KBM-7 (cell line): ENCODE measurements around the gene GREM1.

ENCODE experiments used
- DNase-seq: peaks from one replicate; pipeline ENCODE4 v3.0.0-alpha.2; 2015
- in situ Hi-C: fragments of 300-500 bp; cut with MboI; formaldehyde crosslinking; loops from 2 replicates; pipeline ENCODE4 v1.14.3; 2020; ENCODE audit warnings: low sequenced_read_pairs, low pct_unique_long_range_greater_than_20kb, mixed read lengths

The GREM1 gene

DNA sequence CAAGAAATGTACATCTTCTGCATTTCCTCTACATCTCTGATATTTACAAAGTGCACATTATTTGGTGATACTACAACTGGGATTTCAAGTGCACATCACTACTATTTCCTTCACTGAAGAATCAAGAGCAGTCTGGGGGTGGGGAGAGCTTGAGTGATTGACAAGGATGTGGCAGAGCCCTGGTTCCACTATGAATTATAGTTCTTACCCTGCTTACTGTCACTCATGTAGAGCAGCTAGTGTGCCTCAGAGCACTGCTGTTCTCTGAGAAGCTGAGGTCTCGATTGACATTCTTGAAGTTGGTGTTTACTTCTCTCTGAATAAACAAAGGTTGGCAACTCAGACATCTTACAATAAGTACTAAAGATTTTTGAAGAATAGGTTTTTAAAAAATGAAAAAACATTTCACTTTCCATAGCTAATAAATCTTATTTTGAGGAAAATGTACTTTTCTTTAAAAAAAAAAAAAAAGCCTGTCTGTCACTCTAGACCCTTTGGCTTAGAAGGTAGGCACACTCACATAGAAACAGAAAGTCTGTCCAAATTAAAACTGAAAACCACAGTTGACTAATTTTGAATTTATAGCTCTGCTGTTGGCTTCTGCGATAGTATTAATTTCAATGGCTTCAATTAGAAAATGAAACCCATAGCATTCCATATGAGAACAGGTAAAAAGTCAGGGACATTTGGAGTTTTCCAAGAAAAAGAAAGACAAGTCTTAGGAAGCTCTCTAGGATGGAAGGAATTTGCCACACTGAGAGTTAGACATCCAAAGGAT is 5.6 kb downstream of the GREM1 start:
- in situ Hi-C loops = no loop called here
- no peak for DNase-seq

DNA sequence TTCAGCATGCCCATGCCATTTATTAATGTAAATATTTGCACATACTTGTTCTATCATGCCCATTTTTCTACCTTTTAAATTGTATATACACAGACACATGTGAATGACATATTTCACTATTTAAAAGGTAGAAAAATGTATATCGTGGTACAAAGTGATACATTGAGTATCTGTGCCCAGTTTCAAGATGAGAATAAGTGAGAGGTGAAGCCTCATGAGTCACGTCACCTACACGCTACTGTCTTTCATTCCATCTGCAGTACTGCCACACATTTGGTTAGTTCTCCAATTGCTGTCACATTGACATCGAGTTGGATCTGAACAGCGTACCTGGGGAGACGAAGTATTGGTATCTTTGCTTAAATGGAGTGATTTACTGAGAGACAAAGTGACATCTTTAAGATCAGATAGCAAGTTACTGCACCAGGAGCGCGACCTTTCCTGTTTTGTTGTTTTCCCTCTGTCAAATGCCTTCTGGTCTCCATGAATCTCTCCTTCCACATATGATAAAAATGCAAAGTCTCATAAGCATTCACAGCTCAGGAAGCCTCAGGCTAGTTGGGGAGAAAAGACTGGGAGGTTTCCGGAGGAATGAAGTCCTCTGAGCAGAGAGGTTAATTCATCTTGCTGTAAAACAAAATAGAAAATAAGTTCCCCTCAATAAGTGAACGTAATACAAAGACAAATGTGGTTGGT is 12.0 kb downstream of the GREM1 start:
- in situ Hi-C loops = no loop called here
- no peak for DNase-seq

DNA sequence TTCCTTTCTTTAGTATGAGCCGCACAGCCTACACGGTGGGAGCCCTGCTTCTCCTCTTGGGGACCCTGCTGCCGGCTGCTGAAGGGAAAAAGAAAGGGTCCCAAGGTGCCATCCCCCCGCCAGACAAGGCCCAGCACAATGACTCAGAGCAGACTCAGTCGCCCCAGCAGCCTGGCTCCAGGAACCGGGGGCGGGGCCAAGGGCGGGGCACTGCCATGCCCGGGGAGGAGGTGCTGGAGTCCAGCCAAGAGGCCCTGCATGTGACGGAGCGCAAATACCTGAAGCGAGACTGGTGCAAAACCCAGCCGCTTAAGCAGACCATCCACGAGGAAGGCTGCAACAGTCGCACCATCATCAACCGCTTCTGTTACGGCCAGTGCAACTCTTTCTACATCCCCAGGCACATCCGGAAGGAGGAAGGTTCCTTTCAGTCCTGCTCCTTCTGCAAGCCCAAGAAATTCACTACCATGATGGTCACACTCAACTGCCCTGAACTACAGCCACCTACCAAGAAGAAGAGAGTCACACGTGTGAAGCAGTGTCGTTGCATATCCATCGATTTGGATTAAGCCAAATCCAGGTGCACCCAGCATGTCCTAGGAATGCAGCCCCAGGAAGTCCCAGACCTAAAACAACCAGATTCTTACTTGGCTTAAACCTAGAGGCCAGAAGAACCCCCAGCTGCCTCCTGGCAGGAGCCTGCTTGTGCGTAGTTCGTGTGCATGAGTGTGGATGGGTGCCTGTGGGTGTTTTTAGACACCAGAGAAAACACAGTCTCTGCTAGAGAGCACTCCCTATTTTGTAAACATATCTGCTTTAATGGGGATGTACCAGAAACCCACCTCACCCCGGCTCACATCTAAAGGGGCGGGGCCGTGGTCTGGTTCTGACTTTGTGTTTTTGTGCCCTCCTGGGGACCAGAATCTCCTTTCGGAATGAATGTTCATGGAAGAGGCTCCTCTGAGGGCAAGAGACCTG is 13.2 kb downstream of the GREM1 start:
- in situ Hi-C loops = no loop called here

DNA sequence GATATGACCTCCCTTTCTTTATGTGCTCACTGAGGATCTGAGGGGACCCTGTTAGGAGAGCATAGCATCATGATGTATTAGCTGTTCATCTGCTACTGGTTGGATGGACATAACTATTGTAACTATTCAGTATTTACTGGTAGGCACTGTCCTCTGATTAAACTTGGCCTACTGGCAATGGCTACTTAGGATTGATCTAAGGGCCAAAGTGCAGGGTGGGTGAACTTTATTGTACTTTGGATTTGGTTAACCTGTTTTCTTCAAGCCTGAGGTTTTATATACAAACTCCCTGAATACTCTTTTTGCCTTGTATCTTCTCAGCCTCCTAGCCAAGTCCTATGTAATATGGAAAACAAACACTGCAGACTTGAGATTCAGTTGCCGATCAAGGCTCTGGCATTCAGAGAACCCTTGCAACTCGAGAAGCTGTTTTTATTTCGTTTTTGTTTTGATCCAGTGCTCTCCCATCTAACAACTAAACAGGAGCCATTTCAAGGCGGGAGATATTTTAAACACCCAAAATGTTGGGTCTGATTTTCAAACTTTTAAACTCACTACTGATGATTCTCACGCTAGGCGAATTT is 14.9 kb downstream of the GREM1 start:
- in situ Hi-C loops = no loop called here
- no peak for DNase-seq

More for the DNA sequence above, 13.2 kb downstream of the GREM1 start:
- DNase-seq = no peak

DNA sequence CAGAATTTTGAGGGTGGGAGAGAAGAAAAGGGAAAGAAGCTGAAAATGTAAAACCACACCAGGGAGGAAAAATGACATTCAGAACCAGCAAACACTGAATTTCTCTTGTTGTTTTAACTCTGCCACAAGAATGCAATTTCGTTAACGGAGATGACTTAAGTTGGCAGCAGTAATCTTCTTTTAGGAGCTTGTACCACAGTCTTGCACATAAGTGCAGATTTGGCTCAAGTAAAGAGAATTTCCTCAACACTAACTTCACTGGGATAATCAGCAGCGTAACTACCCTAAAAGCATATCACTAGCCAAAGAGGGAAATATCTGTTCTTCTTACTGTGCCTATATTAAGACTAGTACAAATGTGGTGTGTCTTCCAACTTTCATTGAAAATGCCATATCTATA is 15.5 kb downstream of the GREM1 start:
- no peak for DNase-seq
- in situ Hi-C loops = no loop called here

DNA sequence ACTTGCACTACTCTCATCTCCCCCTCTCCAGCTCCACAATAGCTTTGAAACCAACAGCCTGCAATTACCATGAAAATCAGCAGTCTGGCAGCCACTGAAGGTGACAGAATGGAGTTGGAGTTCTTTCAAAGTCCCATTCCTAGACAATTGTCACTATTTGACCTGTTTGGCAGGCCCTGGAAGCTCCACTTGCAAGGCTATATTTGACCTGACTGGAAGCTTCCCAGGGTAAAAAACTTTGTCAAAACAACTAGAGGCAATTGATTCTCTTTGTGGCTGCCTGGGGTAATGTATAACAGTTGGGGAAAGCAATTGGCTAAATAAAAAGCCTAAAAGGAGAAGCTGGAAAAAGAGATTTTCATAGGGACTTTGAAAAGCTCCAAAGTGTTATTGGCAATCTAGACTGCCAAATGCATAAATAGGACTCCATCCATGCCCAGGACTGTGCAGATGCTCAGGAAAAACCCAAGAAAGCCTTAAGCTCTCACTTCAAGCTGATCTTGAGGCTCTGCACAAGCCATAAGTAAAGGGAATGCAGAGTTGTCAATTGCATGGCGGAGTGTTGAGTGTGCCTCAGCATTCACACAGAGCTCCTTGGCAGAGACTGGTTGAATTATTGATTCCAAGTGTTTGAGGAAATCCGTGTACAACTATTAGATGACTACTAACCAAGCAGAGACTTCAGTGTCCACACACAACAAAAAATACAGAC is 18.3 kb downstream of the GREM1 start:
- in situ Hi-C loops = no loop called here
- DNase-seq = no peak

DNA sequence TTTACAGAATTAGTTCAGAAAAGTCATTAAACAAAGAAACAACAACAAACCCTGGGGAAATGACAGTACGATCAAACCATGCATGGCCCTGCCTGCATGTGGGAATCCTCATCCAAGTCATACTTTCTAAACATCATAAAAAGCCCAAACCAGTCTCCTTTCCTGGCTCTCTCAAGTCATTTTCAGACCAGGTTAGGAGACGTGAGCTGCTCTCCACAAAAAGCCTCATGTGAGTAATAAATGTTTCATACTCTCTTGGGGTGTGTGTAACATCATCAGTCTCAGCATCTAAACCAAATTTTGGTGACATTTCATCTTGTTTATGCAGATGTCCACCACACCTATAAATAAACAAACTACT is 18.9 kb downstream of the GREM1 start:
- in situ Hi-C loops = no loop called here
- no peak for DNase-seq

DNA sequence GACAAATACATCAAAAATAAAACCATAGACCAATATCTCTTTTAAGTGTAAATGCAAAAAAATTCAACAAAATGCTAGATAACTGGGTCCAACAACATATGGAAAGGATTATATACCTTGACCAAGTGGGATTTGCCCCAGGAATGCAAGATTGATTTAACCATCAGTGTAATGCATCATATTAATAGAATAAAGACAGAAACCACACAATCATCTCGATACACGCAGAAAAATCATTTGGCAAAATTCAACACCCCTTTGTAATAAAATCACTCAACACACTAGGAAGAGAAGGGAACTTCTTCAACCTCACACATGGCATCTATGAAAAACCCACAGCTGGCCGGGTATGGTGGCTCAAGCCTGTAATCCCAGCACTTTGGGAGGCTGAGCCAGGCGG is 19.5 kb downstream of the GREM1 start:
- DNase-seq = no peak
- in situ Hi-C loops = no loop called here

DNA sequence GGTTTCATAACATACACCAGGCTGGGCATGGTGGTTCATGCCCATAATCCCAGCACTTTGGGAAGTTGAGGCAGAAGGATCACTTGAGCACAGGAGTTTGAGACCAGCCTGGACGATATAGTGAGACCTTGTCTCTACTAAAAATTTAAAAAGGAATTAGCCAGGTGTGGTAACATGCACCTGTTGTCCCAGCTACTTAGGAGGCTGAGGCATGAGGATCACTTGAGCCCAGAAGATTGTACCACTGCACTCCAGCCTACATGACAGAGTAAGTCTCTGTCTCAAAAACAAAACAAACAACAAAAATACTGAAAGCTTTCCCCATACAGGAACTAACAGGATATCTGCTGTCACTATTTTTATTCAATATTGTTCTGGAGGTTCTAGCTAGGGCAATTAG is 20.9 kb downstream of the GREM1 start:
- in situ Hi-C loops = no loop called here
- no peak for DNase-seq

DNA sequence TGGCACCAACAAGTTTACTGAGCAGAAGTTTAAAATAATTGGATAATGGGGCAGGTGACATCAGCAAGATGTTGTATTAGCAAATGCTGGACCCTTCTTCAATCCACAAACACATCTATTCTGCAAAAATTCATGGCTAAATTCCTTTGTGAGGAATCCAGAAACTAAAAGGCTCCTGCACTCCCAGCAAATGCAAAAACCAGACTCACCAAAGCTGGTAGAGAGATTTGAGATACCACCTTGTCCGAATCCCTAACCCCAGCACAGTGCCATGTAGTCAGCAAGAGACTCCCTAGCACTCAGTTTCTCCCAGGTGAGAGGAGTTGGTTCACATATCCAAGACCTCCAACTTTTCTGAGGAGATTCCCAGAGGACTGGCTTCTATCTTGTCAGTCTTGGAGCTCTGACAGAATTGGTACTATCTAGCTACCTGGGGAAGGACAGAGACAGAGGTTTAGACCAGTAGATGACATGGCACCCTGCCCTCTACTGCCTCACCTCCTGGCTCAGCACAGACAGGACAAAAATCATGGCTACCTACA is 21.8 kb downstream of the GREM1 start:
- in situ Hi-C loops = no loop called here

DNA sequence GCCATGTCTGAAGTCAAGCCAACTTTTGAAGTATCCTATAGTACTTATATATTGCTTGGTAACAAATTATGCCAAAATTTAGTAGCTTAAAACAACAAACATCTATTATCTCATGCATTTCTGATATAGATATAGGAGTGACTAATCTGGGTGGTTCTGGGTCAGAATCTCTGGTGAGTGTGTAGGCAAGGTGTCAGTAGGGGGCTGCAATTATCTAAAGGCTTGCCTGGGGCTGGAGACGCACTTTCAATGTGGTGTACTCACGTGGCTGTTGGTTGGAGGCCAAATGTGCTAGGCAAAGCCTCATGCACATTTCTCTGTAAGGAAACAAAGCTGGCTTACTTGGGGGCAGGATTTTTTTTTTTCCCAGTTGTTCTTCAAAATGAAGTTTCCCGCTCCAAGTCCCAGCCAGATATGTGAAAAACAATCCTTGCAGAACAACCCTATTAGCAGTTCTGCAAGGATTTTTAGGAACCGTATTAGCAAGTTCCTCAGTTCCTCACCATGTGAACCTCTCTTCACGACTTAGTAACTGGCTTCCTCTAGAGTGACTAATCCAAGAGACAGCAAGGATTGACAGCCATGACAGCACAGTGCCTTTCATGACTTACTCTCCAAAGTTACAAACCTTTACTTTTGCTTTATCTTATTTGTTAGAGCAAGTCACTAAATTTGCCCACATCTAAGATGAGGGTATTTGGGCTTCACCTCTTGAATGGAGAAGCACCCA is 25.8 kb downstream of the GREM1 start:
- in situ Hi-C loops = no loop called here
- no peak for DNase-seq

More for the DNA sequence above, 21.8 kb downstream of the GREM1 start:
- DNase-seq = no peak

DNA sequence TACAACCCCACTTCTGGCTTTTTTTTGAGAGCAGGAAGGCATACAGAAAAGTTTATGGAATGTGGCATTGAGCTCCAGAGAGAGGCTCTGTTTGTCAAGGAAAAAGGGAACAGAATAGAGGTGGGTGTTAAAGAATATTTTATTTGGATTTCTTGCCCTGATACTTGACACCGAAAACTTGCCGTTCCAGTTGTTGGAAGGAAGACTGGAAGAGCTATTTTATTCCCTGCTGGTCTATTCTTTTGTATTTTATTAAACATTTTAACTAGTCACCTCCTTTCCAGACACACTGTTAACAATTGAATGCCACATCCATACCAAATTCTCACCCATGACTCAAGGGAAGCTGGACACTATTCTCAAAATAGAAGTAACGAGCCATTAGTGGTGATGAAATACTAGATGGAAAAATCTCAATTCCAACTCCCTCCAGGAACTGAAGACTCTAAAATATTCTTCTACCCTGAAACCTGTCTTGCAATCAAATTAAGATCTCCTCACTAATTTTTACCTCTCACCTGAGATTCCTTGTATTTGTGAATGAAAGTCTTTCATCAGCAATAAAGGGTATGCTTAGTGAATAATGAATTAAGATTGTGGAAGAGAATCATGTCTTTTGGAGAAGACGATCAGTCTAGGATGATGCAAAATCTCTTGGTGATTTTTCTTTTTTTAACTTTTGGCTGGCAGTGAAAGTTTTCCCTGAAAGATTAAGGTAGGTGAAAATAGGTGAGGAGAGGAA is 28.5 kb downstream of the GREM1 start:
- in situ Hi-C loops = no loop called here
- DNase-seq = no peak

DNA sequence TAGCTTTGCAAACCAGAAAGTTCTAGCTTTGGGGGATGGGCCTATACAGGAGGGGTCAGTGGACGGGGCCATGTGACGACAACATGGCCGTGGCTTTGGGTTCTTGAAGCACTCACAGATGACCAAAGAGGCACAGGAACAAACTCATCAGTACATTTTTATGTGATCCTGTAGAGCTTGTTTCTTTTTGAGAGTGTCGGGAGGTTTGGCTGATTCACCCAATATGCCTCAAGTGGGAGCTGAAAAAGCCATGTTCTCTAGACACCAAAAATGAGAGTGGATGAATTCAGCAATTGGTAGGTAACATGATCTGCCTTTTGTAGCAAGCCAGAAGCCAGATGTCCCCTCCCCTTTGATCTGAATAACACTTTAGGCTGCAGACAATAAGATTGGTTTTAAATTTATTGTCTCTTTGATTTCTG is 30.1 kb downstream of the GREM1 start:
- in situ Hi-C loops = no loop called here
- DNase-seq = no peak

DNA sequence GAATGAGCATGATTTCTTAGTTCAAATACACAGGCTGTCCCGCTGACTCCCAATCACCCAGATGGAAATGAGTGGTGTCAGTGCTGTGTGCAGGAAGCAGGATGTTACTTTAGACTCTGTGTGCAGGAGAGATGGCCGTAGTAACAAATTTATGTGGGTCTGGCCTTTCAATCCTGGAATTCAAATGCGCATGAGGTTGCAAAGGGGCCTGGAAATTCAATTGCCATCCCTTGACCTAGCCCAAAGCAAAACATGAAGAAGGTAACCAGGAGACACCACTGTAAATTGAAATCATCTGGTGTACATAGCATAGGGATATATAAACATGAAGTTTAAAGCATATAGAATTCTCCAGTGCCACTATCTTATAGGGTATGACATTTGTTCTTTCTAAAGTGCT is 33.2 kb downstream of the GREM1 start:
- in situ Hi-C loops = no loop called here
- no peak for DNase-seq

DNA sequence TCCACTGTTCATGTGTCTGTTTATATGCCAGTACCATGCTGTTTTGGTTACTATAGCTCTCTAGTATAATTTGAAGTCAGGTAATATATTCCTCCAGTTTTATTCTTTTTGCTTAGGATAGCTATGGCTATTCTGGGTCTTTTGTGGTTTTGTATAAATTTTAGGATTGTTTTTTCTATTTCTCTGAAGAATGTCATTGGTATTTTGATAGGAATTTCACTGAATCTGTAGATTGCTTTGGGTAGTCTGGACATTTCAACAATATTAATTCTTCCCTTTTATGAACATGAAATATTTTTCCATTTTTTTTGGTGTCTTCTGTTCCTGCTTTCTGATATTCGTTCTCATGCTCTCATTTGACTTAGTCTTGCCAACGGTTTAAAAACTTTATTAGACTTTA is 39.6 kb downstream of the GREM1 start:
- in situ Hi-C loops = no loop called here
- DNase-seq = no peak

DNA sequence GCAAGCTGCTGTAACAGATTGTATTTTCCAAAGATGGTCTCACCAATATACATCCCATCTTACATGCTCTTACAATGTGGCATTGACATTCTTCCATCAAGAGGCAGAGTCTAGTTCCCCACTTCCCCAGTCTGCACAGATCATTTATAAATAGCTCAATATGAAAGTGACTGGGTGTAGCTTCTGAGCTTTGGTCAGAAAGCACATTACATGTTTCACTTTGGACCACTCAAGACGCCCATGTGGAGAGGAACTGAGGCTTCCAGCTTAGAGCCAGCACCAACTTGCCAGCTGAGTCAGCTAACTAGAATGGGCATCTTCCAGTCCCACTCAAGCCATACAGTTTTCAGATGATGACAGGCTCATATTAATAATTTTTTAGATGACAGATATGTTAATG is 45.5 kb downstream of the GREM1 start:
- DNase-seq = no peak
- in situ Hi-C loops = no loop called here

DNA sequence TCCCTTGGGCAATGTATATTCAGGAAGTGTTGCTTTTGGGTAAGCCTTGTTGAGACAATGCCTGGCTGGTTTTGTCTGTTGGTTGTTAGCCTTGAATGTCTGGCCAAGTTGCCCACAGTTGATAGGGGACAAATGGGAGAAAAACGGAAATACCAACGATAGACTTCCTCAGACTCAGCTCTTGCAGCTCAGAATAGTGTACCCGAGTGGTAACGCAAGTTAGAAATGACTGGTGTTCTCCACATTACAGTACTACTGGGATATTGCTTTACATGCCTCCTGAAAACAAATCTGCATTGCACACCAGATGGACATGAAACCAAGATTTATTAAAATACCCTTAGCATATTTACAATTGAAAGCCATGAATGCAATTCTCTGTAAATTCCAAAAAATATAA is 47.4 kb downstream of the GREM1 start:
- in situ Hi-C loops = no loop called here

More for the DNA sequence above, 47.4 kb downstream of the GREM1 start:
- DNase-seq = no peak
